ENCODE measurements around the gene PGBD5. TPM values are rescaled to one million over a fixed set of nuclear protein-coding genes. Genes with fewer than 3 reads are reported as not detected.
A peak's percentile ranks its signal among the peaks of the same experiment; 100 is the strongest.

Gene PGBD5
- total RNA-seq, 1 donor from 2014 or later, result 19.7 TPM

- Mint-ChIP-seq H3K4me3 (no peak overlapping the region), H3K4me1 (peaks cover 14% of the 10 kb centered on the region), H3K27me3 (ENCODE audit: low read depth) (no peaks in the 10 kb centered on the region), H3K36me3 (ENCODE audit: low read depth) (no peaks in the 10 kb centered on the region), H3K9me3 (no peaks in the 10 kb centered on the region), H3K27ac (ENCODE audit: unreplicated experiment) (no peak overlapping the region)
- TF ChIP-seq, protein P1, sequence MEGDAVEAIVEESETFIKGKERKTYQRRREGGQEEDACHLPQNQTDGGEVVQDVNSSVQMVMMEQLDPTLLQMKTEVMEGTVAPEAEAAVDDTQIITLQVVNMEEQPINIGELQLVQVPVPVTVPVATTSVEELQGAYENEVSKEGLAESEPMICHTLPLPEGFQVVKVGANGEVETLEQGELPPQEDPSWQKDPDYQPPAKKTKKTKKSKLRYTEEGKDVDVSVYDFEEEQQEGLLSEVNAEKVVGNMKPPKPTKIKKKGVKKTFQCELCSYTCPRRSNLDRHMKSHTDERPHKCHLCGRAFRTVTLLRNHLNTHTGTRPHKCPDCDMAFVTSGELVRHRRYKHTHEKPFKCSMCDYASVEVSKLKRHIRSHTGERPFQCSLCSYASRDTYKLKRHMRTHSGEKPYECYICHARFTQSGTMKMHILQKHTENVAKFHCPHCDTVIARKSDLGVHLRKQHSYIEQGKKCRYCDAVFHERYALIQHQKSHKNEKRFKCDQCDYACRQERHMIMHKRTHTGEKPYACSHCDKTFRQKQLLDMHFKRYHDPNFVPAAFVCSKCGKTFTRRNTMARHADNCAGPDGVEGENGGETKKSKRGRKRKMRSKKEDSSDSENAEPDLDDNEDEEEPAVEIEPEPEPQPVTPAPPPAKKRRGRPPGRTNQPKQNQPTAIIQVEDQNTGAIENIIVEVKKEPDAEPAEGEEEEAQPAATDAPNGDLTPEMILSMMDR (conservative IDR thresholded peaks at IDR 0.05), result no peak
- no peak for DNase-seq (ENCODE audit: low read depth, low spot score)
These were observed 57.3 kb downstream of the PGBD5 start for GRCh38 chr1:230368871-230369270.

DNA sequence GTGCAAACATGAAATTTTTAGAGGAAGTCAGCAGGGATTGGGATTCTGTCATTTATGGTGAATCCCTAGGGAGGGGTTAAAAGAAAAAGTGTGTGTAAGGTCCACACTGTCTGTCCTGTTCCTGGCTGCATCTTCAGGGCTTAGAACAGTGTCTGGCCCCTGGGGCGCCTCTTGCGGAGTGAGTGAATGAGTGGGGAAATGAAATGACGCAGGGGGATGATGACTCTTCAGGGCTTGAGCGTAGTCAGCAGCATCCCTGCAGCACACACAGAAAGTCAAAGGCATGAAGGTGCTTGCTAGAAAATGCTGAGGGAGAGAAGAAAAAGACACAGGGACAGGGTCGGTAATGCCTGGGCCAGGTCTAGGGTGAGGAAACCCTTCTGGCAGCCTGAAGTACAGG lies 57.8 kb downstream of the PGBD5 start:
- TF ChIP-seq, protein P1 (conservative IDR thresholded peaks at IDR 0.05), result no peak
- no peak overlapping the region for H3K4me3 Mint-ChIP-seq
- H3K27ac Mint-ChIP-seq (ENCODE audit: unreplicated experiment), result peak overlapping the region; percentile 76
- no peaks in the 10 kb centered on the region for H3K9me3 Mint-ChIP-seq
- DNase-seq (ENCODE audit: low read depth, low spot score), result no peak
- peaks cover 17% of the 10 kb centered on the region for H3K4me1 Mint-ChIP-seq
- H3K36me3 Mint-ChIP-seq (ENCODE audit: low read depth), result no peaks in the 10 kb centered on the region
- H3K27me3 Mint-ChIP-seq (ENCODE audit: low read depth), result no peaks in the 10 kb centered on the region

- TF ChIP-seq, protein P1 (conservative IDR thresholded peaks at IDR 0.05), result no peak
- H3K27ac Mint-ChIP-seq (ENCODE audit: unreplicated experiment), result no peak overlapping the region
- H3K4me3 Mint-ChIP-seq, result no peak overlapping the region
- no peaks in the 10 kb centered on the region for H3K27me3 Mint-ChIP-seq (ENCODE audit: low read depth)
- DNase-seq (ENCODE audit: low read depth, low spot score), result no peak
- H3K9me3 Mint-ChIP-seq, result no peaks in the 10 kb centered on the region
- H3K4me1 Mint-ChIP-seq, result peaks cover 17% of the 10 kb centered on the region
- no peaks in the 10 kb centered on the region for H3K36me3 Mint-ChIP-seq (ENCODE audit: low read depth)
These were observed 59.6 kb downstream of the PGBD5 start for GRCh38 chr1:230366504-230366915.

- H3K4me1 Mint-ChIP-seq, result peaks cover 17% of the 10 kb centered on the region
- no peaks in the 10 kb centered on the region for H3K27me3 Mint-ChIP-seq (ENCODE audit: low read depth)
- DNase-seq (ENCODE audit: low read depth, low spot score), result no peak
- no peak overlapping the region for H3K4me3 Mint-ChIP-seq
- H3K9me3 Mint-ChIP-seq, result no peaks in the 10 kb centered on the region
- H3K27ac Mint-ChIP-seq (ENCODE audit: unreplicated experiment), result no peak overlapping the region
- H3K36me3 Mint-ChIP-seq (ENCODE audit: low read depth), result no peaks in the 10 kb centered on the region
- TF ChIP-seq, protein P1 (conservative IDR thresholded peaks at IDR 0.05), result peak; percentile 35
These were observed 60.3 kb downstream of the PGBD5 start for GRCh38 chr1:230365723-230366307.

GRCh38 chr1:230362949-230363348 lies 63.2 kb downstream of the PGBD5 start:
- Mint-ChIP-seq H3K27me3 (ENCODE audit: low read depth) (no peaks in the 10 kb centered on the region), H3K27ac (ENCODE audit: unreplicated experiment) (peak overlapping the region; percentile 35), H3K4me3 (no peak overlapping the region), H3K36me3 (ENCODE audit: low read depth) (no peaks in the 10 kb centered on the region), H3K4me1 (peaks cover 17% of the 10 kb centered on the region), H3K9me3 (no peaks in the 10 kb centered on the region)
- DNase-seq (ENCODE audit: low read depth, low spot score), result no peak
- TF ChIP-seq, protein P1 (conservative IDR thresholded peaks at IDR 0.05), result no peak
